Adrenal gland (tissue), 5 donors: ENCODE results near the gene RHOH.

Experiments
- CTCF ChIP-seq, 6 experiments: fragments of 450-650 bp in 4 of 6; fragments of 200-600 bp in 2 of 6; sonication (generic) in 1 of 6; IDR thresholded peaks; 1 replicate in 5 of 6; 2 replicates in 1 of 6; pipeline versions ENCODE4 v1.5.1 to v1.8.0; 2016 to 2021; ENCODE audit warnings: antibody characterized with exemption in 6 of 6, mild to moderate bottlenecking in 2 of 6, moderate library complexity in 1 of 6
- POLR2A ChIP-seq, 2 donors: fragments of 450-650 bp; IDR thresholded peaks; one replicate each; pipeline ENCODE4 v1.6.1; 2017; ENCODE audit warnings: antibody characterized with exemption in 2 of 2, mild to moderate bottlenecking in 2 of 2, moderate library complexity in 1 of 2
- donor health status: DM: no; HTN: no; CAD: no.

GRCh38 chr4:40196272-40196671 is 559 bp upstream of the RHOH start:
- TF ChIP-seq CTCF (IDR thresholded peaks at IDR 0.05): no peak
- no peak for TF ChIP-seq POLR2A (IDR thresholded peaks at IDR 0.05)
